ENCODE data around the gene RIMBP2.
"Not testable (repeated sequence)": the region's sequence is repeated elsewhere in the genome, so short reads cannot be mapped to it uniquely, and the experiment has no call there.

The RIMBP2 gene

DNA sequence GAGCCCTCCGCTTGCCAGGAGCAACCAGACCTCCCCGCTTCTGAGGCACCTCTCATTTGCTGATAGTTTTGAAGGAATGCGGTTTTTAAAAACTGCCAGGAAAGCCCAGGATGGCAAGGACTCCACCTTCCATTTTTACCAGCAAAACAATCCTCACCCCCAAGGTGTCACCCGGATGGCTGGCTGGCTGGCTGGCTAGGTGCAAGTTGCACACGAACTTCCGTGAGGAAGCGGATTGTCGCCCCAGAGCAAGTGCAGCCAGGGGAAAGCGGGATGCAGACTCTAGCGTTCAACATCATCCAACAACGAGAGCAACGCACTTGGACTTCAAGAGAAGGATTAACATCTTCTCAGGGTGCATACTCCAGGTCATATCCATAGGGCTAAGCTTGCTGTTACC is 125.4 kb downstream of the RIMBP2 start:
- no peak for DNase-seq

DNA sequence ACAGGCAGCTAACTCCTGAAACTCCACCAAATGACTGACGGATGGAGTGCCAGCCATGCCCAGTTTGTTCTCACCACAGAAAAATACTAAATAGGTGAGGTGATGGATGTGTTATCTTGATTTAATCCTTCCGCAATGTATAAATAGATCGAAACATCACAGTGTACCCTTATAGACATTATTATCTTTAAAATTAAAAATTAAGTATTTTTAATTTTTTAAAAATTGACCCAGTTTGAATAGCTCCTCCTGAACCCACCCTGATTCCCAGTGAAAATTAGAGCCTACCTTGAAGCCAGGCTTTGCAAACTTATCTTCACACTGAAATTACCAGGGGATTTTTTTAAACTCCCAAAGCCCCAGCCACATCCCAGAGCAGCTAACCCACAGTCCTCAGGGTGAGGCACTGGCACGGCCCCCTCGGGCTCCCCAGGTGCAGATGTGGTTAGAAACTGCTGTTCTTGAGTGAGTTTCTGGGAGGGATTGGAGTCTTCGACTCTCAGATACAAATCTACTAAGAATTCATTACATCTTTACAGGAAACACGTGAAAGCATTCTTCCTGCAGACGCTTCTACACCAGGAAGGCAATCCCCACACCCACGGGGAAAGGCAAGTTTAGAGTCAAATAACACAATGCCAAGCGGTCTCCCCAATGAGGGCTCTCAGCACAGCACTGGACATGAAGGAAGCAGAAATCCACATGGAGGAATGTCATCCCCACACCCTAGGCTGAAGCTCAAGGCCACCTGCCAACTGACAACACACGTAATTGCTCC is 126.4 kb downstream of the RIMBP2 start:
- no peak for DNase-seq

DNA sequence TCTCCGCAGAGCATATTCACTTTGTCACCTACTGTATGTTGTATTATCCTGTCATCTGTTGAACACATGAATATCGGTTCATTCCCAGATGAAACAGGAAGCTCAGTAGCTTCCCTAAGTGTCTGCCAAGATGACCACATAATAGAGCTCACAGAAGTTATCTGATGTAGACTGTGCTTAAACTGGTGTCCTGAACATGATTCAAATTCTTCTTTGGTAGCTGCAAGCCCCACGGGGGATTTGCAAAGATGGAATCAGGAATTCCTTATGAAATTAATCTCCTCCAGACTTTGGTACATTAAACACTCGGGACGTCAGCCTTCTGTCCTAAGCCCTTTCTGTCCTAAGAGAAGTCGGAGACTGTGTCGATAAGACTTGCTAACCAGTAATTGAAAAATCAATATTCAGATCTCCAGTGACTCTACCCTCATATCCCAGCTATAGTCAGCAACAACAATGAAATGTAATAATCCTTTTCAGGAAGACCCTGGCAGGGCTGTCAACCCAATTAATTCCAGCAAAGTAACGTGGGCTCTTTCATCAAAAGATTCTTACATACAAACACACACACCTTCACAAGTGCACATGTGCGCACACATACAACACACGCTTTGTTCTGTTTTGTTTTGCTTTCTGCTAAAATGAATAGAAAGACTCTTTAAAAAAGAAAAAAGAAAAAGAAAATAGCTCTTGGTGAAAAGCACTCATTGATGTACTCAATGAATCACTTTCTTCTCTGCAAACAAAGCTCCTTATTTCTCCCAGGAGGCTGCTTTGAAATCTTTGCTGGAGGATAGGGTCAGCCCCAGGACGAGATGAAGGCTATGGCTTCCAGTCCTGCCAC is 127.2 kb downstream of the RIMBP2 start:
- no peak for DNase-seq

DNA sequence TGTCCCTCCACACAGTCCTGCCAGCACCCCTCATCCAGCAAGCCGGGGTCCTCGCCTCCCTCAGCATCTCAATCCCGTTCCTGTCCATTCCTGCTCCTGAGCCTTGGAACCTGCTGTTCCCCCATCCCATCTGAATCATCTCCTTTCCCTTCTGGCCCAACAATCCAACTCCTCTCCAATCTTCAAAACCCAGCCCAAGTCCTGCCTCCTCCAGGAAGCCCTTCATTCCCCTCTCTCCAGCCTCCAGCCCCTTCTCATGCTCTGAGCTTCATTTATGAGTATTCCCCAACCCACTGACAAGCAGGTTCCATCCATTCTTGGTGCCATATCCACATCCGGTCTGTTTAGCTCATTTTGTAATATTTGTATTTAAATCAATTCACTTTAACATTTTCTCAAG is 128.1 kb downstream of the RIMBP2 start:
- DNase-seq: no peak

DNA sequence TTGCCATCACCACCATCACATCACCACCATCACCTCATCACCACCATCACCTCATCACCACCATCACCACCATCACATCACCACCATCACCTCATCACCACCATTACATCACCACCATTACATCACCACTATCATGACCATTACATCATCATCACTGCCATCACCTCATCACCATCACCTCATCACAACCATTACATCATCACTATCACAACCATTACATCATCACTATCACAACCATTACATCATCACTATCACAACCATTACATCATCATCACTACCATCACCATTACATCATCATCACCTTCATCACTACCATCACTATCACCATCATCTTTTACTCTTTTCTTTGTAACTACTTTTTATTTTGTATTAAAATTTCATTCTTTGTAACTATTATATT is 131.6 kb downstream of the RIMBP2 start:
- not testable (repeated sequence) for DNase-seq

DNA sequence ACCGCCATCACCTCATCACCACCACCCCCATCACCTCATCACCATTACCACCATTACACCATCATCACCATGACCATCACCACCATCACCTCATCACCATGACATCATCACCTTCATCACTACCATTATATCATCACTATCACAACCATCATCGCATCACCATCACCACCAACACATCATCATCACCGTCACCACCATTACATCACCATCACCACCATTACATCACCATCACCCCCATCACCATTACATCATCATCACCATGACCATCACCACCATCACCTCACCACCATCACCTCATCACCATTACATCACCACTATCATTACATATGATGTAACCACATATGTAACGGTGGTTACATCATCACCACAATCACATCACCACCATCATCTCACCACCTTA is 132.3 kb downstream of the RIMBP2 start:
- DNase-seq: no peak

DNA sequence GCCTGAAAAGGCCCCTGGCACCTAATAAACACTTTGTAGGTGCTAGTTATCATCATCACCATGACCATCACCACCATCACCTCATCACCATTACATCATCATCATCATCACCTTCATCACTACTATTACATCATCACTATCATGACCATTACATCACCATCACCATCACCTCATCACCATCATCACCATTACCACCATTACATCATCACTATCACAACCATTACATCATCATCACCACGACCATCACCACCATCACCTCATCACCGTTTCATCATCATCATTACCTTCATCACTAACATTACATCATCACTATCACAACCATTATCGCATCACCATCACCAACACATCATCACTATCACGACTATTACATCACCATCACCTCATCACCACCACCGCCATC is 132.8 kb downstream of the RIMBP2 start:
- no peak for DNase-seq

DNA sequence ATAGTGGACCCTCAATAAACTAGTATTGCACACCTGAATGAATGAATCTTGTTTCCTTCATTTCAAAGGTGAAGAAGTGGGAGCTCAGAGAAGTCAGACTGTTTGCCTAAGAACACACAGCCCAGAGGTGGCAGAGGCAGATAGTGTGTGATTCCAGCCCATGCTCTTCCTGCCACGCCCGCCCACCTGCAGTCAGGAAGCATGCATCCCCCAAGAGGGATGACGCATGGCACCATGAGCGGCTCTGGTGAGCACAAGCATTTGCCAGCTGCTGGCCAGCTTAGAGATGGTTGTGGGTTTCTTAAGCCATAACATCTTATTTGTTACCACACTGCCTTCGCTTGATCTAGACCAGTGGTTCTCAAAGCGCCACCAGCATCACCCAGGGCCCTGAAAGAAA is 133.8 kb downstream of the RIMBP2 start:
- no peak for DNase-seq

DNA sequence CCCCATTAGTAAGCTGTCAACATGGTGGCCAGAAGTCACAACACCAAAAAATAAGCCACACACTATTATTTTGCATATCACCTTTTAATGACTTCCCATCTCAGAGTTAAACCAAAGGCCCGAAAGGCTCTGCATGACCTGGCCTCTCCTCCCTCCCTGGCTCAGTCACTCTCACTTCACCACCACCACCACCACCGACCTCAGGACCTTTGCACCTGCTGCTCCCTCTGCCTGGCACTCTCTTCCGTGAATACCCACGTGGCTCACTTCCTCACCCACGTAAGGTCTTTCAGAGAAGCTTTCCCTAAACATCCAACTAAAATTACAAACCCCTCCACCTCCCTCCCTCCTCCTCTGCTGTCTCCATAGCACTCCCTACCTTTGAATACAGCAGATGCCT is 134.3 kb downstream of the RIMBP2 start:
- DNase-seq: no peak

DNA sequence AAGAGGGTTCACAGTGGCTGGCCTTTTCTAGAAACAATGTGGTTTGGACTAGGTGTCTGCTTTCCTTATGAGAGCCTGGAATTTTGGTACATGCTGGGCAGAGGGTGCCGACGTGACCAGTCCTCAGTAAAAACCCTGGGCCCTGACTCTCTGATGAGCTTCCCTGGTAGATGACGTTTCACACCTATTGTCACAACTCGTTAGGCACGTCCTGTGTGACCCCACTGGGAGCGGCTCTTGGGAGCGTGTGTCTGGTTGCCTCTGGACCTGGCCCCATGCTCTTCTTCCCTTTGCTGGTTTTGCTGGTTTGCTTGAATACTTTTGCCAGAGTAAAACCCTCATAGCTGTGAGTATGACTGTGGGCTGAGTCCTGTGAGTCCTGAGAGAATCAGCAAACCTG is 136.9 kb downstream of the RIMBP2 start:
- no peak for DNase-seq

DNA sequence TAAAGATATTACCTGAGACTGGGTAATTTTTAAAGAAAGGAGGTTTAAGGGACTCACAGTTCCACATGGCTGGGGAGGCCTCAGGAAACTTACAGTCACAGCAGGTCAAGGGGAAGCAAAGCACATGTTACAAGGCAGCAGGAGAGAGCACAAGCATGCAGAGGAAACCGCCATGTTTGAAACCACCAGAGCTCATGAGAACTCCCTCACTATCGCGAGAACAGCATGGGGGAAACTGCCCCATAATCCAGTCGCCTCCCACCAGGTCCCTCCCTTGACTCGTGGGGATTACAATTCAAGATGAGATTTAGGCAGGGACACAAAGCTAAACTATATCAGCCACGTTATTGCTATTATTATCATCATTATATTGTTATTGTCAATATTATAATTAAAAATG is 138.7 kb downstream of the RIMBP2 start:
- no peak for DNase-seq

DNA sequence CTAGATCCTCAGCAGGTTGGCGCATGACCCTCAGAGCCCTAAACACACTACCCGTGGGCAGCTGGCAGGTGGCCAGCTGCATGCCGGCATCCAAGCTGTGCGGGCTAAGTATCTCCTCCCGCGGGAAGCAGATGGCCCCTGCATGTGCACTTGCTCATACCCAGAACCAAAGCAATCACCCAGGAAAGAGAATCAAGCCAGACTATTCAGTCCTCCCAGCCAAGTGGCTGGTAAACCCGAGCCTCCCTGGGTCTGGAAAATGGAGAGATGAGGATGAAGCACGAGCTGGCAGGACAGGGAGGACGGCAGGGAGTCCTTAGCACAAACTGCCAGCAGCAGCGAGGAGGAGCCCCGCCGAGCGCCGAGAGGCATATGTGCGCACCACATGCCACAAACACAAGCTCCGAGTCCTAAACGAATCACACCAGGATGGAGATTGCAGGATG is 139.7 kb downstream of the RIMBP2 start:
- no peak for DNase-seq

DNA sequence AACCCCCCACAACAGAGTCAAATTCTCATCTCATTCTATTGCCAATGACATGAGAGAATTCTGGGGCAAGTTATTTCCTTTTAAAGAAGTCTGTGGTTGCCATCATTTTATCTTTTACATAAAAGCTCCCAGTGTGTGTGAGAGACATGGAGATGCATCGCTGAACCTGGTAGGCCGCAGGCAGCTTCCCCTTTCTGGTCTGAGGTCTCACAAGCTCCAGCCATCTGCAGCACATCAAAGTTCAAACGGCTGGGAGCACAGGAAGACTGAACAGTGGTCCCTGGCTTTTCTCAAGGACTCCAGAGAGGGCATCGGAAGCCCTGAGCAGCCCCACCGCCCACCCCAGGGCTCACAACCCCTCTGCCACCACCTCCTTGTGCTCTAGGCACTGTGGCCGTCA is 141.7 kb downstream of the RIMBP2 start:
- DNase-seq: no peak

DNA sequence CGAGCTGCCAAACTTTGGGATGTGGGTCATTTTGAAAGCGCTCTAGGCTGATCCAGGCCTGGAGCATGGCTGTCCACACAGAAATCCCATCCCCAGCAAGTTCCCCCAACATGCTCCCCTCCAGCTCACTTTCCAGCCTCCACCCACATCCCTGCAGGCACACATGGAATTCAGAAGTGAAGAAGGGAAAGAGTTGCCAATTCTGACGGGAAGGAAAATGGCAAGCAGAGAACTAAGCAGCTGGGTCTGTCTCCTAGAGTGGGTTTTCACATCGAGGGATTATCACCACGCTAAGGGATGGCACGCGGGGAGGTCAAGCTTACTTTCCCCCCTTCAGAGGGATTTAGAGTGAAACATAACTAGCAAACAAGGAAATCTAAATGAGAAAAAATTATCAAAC is 142.3 kb downstream of the RIMBP2 start:
- DNase-seq: no peak

DNA sequence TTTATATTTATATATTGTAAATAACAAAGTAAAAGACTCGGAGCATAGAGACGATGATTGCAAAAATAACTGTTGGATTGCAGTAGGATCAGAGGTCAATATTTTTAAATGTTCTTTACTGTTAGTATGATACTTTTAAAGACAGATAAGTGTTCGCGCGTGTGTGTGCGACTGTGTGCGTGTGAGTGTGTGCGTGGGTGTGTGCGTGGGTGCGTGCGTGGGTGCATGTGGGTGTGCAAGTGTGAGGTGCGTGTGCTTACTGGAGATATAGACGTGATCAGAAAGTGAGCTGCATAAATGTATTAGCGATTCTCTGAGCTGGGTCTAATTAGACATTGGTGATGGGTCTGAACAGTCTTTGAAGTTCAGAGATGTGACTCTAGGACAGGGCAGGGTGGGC is 142.9 kb downstream of the RIMBP2 start:
- no peak for DNase-seq

DNA sequence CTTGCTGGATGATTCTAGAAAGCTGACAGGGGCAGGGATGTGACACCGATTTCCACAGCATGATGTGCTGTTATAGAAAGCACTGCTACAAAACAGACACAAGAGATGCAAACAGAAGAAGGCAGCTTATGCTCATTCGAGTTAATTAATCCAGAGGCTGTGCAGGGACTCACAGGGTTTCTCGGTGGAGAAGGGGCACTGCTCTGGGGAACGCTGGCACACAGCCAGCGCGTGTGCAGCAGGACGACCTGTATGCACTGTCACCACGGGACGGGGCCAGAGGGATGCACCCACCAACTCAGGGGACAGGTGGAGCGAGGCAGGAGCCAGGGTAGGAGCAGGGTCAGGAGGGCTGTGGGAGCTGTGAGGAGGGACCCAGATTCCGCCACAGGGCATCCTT is 143.5 kb downstream of the RIMBP2 start:
- DNase-seq: no peak

DNA sequence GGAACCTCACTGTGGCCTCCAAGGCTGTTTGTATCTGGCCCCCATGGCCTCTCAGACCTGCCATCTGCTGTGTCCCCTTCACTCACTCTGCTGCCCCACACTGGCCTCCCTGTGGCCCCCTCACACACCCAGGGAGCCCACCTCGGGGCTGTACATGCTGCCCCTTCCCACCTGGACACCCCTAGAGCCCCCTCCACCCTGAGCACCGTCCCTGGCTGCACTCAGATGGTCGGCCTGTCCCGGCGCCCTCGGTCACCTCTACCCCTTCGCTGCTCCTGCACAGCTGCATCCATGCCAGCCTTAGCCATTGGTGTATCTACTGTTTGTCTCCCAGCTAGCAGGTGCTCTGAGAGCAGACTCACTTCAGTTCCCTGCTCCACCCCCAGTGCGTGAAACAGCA is 144.4 kb downstream of the RIMBP2 start:
- no peak for DNase-seq

DNA sequence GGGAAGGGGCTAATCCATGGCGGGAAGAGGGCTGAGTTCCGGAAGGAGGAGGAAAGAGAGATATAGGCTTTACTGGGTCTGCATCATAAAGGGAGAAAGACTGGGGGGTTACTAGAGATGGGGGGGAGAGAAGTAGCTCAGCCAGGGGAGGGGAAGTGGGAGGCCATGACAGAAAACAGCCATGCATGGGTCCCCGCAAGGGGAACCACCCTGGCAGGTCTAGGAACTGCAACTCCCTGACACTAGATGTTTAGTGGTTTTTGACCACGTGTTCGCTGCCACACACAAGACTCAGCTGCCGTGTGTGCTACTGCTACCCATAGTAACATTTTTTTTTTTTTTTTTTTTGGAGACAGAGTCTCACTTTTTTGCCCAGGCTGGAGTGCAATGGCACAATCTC is 145.0 kb downstream of the RIMBP2 start:
- DNase-seq: no peak

DNA sequence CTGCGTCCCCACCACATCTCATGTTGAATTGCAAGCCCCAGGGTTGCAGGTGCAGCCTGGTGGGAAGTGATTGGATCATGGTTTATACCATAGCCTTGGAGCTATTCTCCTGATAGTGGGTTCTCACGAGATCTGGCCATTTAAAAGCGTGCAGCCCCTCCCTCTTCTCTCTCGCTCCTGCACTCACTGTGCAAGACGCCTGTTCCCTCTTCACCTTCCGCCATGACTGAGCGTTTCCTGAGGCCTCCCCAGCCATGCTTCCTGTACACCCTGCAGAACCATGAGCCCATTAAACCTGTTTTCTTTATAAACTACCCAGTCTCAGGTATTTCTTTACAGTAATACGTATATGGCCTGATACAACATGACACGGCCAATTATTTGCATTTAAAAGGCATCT is 146.6 kb downstream of the RIMBP2 start:
- DNase-seq: no peak

DNA sequence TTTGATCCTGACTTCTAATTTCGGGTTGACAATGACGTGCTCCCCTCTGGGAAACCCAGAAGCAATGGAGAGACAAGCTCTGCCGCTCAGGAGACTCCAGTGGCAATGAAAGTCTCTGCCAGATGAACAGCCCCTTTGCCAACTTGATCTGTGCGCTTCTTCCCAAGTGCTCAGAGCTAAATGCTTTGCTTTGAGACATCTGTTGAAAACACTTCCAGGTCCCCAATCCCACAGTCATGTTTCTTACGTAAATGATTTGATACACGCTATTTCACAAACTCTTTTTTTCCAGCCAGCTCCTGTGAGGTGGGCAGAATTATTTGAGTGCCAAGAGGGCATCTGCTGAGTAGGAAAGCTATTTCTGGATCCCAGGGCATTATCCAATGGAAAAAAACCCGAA is 147.6 kb downstream of the RIMBP2 start:
- no peak for DNase-seq

DNA sequence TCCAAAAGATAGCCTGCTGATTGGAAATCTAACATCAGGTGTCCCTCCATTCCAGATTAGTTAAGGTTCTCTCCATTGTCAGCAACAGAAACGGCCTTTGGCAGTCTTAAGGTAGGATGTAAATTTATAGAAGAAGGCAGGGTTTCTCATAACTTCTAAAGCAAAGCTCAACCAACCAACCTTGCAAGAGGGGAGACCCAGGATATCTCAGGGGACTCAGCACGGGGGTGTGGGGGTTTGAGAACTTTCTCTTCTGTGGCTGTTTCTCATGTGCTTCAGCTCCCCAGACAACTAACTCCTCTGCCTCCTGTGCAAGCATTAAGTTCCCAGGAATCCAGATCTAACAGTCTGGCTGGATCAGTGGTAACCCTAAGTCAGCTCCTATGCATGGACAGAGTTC is 148.1 kb downstream of the RIMBP2 start:
- DNase-seq: no peak

DNA sequence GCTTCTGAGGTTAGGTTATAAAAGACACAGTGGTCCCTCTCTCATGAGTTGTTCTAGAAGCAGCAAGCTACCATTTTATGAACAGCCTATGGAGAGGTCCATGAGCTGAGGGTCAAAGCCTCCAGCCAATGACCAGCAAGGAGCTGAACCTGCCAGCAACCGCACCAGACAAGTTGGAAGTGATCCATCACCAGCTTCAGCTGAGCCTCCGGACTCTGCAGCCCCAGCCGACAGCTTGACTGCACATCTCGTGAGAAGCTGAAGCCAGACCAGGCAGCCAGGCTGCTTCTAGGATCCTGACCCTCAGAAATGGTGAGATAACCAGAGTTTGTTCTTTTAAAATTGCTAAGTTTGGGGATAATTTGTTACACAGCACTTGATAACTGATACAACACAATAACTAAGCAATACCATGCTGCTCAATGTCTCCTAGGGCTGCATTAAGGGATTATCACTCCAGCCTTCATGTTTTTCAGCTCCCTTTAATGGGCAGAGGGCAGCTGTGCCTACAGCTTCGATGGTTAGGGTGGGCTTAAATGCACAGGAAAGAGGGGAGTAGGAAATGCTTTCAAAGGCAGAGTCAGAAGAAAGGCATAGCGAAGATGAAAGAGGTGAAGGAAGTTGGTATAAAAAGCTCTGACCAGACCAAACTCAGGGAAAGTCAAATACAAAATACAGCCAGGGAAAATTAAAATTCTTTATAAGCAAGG is 149.5 kb downstream of the RIMBP2 start:
- no peak for DNase-seq

DNA sequence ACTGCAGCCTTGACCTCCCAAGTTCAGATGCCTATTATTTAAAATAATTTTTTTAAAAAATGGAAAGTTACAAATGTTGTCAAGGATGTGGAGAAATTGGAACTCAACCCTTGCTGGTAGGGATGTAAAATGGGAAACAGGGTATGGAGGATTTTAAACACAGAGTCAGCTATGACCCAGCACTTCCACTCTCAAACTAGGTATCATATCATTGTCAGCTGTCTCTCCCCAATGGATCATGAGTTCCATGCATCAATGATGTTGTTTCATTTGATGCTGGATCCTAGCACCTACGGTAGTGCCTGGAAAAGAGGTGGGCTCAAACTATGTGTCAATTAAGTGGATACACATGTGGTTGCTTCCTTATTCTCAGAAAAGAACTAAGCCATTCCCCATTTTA is 150.9 kb downstream of the RIMBP2 start:
- no peak for DNase-seq

DNA sequence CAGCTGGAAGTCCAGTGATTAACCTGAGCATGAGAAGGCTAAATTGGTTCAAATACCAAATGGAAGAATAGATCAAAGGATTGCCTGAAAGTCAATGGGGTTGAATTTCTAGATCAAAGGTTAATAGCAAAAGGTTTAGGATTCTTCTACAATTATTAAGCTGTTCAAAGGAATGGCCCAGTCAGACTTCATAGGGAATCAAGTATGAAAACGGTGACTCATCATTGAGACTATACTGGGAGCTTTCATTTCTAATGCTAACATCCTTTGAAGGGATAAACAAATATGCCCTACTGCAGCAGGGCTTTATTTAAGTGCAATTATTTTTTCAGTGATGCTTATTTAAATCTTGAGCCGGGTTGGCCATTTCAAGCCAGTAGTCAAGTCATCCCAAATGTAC is 152.8 kb downstream of the RIMBP2 start:
- no peak for DNase-seq

Measured in activated CD4-positive, alpha-beta T cell treated with anti-CD3 and anti-CD28 coated beads, Interleukin-2, amount 50 U/mL, for 1 hour (primary cell).